DMS79 treated with DMSO at 0.1 percent for 48 hours (cell line): ENCODE results near the gene PARL.

Source experiments
- DNase-seq: peaks from one replicate; lab custom pipeline; 2025; lab: John Stamatoyannopoulos, UW

The PARL gene, protein sequence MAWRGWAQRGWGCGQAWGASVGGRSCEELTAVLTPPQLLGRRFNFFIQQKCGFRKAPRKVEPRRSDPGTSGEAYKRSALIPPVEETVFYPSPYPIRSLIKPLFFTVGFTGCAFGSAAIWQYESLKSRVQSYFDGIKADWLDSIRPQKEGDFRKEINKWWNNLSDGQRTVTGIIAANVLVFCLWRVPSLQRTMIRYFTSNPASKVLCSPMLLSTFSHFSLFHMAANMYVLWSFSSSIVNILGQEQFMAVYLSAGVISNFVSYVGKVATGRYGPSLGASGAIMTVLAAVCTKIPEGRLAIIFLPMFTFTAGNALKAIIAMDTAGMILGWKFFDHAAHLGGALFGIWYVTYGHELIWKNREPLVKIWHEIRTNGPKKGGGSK

DNA sequence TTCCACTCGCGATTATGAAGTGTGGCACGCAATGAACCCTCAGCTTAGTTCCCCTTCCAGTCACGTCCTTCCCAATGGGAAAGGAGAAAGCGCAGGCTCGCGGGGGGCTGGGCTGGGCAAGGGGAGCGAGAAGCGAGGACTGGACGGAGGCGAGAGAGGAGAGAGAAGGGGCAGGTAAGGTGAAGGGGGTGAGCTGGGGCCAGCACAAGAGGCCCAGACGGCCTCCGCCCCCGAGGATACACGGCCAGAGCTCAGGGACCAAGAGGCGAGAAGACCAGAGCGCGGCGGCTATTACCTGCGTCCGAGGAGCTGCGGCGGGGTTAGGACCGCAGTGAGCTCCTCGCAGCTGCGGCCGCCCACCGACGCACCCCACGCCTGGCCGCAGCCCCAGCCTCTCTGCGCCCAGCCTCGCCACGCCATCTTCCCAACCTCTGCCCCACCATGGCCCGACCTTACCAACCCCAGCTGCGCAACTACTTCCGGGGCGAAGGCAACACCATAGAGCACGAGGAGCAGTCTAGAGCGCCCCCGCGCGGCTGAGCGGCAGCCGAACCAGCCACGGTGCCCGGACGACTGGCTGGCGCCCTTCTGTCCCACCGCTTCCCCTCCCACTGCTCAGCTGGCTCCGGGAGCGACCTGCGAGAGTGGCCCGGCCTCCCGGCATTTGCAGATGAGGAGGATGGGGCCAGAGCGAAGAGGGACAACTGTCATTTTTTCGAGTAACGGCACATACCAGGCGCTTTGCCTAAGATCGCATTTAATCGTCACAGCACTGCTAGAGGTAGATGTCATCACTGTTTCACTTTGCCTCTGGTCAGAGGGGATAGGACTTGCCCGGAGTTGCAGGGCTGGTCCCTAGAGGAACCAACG is at the start of gene PARL:
Gene PARL, minus strand, starts transcription at position 454 of the 870 bp plus-strand sequence. Its CDS starts 34 bp downstream, at position 420.
- peak; percentile 99 for DNase-seq

DNA sequence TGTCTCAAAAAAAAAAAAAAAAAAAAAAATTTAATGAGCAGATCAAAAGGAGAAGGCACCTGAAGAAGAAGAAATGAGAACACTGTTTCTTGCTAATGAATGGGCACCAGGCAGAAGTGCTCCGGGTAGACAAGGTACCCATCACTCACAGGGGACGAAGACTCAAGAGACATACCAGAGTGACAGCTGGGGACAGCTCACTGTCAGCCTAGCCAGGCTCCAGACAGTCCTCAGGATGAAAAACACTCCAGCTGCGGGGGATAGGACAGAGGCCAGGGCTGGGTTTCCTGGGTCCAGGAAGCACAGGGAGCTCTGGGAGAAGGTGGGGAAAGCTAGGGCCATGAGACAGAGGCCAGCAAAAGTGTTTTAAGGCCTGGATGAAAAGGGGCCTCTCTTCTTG is 48.5 kb upstream of the PARL start:
- DNase-seq: no peak

DNA sequence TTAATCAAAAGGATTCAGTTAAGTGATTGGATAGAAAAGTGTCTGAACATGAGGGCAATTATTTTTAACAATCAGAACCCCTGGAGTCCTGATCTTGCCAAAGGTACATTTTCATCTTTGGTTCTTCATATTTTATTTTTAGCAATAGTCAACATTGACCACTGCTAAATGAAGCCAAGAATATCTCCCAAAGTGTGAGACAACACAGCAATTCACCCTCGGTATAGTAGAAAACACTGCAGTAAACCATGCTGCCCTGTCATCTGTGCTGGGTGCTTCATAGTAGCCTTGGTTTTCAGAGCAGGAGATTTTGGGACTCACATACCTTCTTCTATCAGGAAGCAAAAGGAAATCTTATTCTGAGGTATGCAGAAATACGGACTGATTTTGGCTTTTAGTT is 47.2 kb upstream of the PARL start:
- no peak for DNase-seq

DNA sequence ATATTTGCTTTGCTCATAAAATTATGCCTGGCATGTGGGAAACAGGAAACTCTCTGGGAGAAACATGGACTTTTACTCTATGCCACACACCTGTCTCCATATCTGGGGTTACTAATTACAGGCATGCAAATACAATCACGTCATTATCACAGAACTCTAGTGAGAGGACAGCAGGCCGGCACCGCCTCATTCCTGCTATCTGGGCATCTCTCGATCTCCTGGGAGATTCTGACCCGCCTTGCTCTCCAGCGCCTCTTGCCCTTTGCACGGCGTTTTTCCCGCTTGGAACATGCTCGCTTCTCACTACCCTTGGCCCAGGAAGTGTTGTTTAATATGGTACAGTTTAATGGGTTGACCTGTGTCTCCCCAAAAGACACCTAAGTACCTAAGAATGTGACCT is 45.4 kb upstream of the PARL start:
- DNase-seq: no peak

DNA sequence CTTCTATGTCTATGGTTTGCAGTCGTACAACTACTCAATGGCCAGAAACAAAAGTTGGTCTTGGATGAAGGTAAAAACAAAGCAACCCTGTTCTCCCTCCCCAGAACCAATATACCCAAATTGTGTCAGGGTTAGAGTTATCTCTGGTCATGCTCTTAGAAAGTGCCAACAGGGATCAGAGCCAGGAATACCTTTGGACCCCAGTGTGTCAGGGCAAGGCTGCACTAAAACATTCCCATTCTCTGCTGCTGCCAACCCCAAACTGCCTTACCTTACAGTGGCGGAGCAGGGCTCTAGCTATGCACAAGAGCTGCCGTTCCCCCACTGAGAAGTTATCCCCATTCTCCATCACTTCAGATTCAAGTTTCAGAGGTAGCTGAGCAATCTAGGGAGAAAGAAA is 42.4 kb upstream of the PARL start:
- no peak for DNase-seq

DNA sequence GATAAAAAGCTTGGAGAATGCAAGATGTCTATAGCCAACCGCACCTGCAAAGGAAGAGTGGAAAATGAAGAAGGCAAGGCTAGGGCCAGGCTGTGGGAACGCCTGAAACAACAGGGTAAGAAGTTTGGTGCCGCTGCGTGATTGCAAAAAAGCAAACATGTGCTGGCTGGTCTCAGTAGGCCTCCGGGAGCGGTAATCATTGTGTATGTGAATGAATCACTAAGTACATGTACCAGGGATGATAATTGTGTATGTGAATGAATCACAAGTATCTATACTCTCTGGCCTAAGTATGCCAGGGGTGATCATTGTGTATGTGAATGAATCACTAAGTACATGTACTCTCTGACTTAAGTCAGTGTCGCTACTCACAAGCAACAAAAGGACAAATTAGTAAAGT is 40.3 kb upstream of the PARL start:
- no peak for DNase-seq

DNA sequence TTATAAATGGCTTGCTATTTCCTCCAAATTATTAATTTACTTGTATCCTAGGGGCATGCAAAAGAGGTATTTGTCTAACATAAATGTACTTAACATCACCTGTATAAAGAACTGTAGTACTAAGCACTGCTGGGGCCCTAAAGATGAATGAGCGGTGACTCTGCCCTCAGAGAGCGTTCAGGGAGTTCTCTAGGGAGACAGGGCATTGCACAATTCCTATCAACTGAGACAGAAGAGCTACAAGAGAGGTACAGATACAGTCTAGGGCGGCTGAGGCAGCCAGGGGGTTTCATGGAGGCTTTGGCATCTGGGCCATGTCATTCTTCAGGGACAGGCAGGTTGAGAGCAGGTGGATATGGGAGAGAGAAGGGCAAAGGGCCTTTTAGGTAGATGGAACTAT is 39.9 kb upstream of the PARL start:
- DNase-seq: no peak

DNA sequence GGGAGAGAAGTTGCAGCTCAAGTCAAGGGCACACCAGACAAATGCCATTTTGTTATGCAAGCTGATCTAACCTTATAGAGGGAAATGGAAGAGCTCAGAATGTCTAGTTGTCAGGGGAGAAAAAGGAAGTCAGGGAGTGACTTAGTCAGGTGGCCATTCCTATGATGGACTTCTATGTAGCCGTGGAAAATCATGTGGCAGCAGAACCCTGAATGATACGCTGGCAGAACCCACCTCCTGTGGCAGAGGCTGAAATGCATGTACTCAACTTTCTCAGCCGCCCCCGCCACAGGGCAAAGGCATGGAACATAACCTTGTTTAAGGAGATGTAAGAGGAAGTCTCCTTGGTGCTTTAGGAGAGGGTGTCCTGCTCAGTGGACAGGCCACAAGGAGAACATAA is 37.7 kb upstream of the PARL start:
- DNase-seq: no peak

DNA sequence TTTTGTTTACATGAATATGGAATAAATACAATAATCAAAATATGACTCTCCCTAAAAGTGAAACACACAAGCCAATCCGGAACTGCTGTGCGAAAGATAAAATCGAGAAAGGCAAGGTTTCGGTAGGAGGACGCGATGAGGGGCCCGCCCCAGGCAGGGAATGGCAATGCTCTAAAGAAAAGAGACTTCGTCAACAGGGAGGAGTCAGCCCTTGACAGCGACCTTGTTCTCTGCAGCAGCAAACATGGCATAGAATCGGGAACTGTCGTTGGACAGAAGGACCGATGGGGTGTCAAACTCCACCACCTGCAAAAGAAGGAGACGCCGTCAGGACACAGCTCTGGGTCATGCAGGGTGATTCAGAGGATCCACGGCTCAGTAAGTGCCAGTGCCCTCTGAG is 36.4 kb upstream of the PARL start:
- DNase-seq: no peak

DNA sequence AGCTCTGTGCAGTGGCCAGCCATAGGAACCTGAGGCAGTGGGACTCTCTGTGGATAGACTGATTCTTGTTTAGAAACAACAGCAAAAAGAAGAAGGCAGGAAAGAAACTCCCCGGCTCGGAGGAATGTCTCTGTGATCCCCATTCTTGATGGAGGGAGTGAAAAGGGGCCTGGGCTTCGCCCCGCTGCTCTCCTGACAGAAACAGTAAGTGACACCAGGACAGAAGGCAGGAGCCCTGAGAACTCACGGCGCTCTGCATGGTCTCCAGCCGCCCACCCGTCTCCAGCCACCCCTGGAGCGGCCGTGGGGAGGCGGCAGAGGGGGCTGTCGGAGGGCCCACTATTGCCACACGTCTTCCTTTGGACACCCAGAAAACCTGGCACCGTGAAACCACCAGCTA is 35.7 kb upstream of the PARL start:
- DNase-seq: no peak

DNA sequence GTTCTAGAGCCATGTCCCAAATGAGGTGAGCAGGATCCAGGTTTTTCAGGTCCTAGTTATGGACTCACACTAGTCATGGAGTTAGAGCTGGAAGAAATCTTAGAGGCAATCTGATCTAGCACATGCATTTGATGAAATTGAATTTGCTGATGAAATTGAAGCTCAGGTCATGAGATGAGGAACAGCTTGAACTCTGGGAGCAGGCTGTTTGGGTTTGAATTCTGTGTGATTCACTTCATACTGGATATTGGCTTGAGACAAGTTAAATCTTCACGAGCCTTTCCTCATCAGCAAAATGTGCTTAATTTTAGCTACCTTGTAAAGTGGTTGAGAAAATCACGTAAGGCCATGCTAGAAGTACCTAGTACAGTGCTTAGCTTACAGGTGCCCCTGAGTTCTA is 33.5 kb upstream of the PARL start:
- DNase-seq: no peak

DNA sequence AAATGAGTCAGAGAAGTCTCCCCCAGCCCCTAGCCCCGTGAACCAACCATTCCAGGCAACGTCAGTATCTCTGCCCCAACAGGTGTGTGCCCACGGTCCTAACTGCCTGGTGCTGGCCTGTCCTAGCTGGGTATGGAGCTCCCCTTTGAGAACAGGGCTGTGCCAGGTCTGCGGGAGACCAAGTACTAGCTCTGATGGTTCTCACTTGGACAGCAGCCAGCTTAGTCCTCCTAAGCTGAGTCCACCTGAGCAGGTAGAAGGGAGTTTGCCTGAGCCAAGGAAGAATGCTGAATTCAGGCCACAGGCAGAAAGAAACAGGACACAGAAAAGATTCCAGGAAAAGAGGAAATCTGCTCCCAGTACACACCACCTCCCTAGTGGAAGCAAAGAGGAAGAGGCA is 33.1 kb upstream of the PARL start:
- DNase-seq: peak; percentile 44

DNA sequence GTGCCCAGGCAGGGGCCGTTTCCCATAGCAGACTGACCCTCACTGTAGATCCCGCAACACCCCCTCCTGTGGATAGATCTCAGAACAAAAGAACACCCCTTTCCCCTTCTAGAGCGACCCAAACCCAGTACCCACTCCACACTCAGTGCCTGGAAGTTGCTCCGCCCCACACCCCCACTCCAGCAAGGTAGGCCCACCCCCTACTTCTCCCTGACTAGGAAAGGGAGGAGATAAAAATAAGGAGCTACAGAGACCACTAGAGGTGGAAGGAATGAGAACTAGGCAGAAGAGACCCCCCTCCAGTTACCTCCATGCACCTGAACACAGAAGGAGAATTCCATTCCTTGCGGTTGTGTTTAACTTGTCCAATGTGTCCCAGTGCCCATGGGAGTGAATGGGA is 30.2 kb upstream of the PARL start:
- no peak for DNase-seq

DNA sequence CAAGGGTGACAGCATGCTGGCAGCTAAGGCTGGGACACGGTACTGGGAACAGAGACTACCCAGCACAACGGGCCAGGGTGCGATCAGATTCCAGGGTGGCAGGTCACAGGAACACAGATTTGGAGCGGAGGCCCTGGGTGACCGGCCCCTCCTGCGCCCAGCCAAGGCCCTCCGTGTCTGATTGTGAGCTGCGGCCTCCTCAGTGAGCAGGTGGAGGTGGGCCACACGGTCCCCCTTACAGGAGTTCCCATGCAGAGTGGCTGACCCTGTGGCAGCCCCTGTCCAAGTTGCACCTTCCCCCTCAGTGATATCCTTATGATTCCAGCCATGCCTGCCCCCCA is 28.9 kb upstream of the PARL start:
- DNase-seq: no peak

DNA sequence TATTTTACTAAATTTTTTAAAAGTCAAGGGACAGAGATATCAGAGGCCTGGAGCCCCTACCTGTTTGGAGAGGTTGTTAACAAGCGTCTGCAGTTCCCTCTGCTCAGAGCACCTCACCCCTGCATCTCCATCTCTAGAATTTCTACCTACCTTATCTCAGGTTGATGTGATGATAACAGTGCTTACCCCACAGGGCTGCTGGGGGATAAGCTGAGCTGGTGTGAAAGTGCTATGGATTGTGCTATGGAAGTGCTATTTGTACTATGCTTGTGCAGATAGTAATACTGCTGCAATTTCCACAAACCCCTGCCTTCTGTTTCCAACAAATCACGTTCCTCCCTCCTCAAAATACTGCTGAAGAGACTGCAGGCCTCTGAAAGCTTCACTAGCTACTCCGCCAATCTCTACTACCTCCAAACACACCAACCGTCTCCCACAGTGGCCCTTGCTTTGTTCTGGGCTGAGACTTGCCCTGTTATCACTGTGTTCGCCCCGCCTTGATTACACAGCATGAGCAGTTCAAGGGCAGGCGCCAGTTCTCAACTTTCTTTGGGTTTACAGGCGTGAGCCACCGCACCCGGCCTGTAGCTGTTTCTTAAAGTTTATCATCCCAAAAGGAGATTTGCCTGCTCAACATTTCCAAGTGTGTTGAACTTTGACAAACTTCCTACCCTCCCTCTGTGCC is 28.4 kb upstream of the PARL start:
- DNase-seq: no peak

DNA sequence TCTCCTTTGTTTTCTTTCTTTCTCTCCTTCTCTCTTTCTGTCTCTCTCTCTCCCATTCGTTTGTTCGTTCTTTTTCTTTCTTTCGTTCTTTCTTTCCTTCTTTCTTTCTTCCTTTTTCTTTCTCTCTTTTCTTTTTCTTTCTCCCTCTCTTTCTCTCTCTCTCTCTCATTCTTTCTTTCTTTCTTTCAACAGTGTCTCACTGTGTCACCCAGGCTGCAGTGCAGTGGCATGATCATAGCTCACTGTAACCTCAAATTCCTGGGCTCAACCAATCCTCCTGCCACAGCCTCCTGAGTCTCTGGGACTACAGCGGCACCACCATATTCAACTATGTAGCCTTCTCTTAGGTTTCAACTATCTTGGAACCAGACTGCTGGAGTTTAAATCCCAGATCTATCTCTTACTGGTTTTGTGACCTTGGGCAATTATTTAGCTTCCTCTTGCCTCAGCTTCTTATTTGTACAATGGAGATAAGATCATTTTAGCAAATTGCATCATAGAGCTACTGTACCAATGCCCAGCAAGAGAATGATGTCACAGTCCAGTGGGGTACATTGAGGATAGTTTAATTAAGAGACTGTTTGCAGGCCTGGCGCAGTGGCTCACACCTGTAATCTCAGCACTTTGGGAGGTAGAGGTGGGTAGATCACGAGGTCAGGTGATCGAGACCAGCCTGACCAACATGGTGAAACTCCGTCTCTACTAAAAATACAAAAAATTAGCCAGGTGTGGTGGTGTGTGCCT is 27.3 kb upstream of the PARL start:
- DNase-seq: no peak

DNA sequence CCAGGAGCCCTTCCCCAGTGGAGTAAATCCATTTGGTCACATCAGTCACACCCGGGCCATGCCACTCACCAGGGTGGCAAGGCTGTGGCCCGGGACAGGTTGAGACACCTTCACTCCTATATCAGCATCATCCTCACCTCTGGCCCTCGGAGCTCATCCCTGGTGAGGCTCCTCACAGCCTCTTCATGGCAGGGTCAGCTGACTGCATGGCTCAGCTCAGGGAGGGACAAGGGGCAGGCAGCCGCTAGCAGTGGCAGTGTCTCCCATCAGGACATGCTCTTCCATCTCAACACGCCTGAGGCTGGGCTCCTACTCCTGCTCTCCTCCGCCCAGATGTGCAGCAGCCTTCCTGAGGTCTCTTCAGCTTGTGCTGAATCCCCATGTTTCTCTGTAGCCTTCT is 26.4 kb upstream of the PARL start:
- DNase-seq: no peak

DNA sequence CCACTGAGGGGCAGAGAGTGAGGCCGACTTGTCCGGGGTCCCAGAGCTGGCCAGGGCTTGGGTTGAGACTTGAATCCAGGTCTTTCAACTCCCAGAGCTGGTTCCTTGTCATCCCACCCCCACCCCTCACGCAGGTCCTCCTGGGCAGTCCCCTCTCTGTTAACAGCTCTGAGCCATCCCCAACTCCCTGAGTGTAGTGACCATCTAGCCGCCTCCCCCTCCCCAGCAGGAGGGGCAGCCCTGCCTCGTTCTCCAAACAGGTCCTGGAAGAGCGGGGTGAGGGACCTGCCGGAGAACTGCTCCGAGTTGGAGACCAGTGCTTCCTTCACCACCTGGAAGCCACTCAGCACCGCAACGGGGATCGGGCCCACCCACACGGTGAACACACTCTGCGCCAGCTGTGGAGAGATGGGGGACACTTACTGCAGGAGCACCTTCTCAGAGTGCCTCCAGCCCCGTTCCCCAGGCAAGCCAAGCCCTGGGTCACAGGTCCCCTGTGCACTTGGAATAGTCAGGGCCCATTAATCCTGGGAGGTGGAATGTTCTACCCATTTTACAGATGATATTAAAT is 24.4 kb upstream of the PARL start:
- no peak for DNase-seq

DNA sequence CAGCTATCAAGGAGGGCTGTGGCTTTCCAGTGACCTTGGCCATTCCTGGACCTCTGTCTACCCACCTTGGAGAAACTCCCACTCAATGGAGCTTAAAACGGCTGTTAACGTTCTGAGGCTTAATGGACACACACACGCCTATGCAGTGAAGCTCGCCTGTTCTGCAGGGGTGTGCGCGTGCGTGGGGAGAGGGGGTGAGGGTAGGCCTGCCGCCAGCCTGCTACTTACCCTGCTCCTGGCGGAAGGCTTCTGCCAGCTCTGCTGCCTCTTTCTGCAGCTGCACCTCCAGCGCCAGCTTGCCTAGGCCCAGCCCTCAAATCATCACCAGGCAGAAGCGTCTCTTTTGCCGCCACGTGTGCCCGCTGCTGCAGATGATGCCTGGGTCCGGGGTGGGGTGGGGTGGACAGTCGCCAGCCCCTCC is 23.2 kb upstream of the PARL start:
- no peak for DNase-seq

DNA sequence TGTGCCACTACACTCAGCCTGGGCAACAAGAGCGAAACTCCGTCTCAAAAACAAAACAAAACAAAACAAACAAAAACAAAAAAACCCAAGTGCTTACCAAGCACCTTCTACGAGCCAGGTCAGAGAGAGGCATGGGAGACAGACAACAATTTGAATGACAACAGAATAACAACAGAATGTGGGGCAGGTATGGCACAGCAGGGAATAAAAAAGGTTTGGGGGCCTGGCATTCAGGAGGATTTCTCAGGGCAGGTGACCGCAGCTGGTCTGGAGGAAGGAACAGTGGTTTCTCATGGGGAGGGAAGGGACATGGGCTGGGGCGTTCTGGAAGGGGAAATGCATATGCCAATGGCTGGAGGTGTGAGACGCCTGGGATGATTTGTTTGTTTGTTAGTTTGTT is 22.5 kb upstream of the PARL start:
- DNase-seq: no peak

DNA sequence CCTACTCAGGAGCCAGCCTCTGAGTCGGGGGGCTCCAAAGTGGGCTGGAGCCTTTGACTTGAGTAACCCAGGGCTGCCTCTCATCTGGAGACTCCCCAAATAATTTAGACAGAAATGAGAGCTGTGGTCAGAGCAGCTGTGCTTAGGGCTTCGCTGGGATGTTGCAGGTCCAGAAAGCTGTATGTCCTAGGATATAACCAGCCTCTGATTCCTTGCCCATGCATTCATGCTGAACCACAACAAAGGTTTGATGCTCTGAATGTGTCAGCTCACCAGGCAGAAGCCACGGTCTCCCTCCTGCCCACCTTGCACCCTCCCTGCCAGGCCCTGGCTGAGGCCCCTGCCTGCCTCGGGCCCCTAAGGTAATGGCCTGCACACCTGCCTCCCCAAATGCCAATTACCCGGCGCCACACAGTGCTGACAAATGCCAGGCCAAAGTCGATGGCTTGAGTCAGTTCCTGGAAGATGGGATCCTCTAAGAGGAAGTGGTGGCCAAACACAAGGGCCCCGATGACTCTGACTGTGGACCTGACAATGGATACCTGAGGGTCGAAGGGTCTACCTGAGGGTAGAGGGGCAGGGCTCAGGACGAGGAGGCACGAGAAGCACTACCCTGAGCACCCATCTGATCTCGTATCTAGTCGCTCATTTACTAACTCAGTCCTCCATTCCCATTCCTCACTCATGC is 21.7 kb upstream of the PARL start:
- DNase-seq: no peak
